T follicular helper cell (primary cell): Measurements from ENCODE around the gene KIF1A.
"Not testable (repeated sequence)": the region's sequence is repeated elsewhere in the genome, so short reads cannot be mapped to it uniquely, and the experiment has no call there.

Experiments used
- DNase-seq: peaks from one replicate; pipeline ENCODE4 v3.0.0-alpha.2; 2020; ENCODE audit warnings: low read depth

Gene KIF1A

DNA sequence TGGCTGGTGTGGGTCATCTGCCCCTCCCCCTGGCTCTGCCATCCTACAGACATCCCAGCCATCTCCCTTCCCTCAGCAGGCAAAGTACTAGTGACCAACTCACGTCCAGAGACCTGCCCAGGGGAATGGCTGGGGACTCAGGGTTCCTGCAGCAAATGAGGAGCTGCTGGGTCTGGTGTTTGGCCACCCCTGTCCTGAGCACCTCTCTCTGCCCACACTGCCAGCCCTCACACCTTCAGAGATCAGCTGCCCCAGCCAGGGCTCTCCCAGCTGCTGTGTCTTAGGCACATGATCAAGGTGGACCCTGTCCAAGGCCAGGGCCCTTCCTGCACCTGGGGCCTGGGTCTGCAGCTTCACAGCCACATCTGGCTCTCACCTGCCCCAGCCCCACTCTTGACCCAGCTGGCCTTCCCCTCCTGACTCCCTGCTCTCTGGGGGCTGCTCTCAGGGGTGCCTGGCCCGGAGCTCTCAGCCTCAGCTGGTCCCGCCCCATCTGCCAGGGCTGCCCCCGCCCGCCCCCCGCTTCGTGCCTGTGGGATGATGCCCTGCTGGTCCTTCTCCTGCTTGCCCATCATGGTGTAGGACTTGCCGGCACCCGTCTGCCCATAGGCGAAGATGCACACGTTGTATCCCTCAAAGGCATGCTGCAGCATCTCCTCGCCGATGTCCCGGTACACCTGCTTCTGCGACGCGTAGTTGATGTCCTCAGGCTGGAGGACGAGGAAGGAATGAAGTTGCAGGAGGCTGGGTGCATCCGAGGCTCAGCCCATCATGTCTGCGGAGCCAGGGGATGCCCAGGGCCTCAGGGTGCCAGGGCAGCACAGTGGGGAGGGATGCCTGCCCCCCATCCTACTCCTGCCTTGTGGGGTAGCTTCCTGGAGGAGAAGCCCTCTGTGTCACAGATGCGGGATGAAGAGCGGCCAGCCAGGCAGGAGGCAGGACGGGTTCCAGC, 32.2 kb downstream of the KIF1A start:
- no peak for DNase-seq

DNA sequence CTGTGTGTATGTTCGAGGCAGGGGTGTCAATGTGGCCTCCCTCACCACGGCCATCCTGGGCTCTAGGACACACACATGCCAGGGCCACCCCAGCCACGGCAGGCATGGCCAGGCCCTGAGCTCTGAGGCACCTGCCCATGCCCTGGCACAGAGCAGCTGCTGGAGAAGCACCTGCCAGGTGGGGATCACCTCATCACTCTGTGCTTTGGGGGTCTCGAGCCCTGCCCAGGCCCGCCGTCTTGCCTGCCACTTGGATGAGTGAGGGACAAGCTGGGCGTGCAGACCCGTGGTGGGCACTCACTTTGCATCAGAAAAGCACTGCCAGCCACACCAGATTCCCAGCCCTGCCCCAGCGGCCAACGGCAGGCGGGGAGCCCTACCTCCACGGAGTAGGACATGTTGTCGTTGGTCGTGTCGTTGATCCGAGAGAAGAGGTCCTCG, 33.1 kb downstream of the KIF1A start:
- no peak for DNase-seq

GRCh38 chr2:240786355-240786841, 33.6 kb downstream of the KIF1A start:
- DNase-seq = no peak

- DNase-seq = no peak
Observed at GRCh38 chr2:240785424-240786335, 34.3 kb downstream of the KIF1A start.

DNA sequence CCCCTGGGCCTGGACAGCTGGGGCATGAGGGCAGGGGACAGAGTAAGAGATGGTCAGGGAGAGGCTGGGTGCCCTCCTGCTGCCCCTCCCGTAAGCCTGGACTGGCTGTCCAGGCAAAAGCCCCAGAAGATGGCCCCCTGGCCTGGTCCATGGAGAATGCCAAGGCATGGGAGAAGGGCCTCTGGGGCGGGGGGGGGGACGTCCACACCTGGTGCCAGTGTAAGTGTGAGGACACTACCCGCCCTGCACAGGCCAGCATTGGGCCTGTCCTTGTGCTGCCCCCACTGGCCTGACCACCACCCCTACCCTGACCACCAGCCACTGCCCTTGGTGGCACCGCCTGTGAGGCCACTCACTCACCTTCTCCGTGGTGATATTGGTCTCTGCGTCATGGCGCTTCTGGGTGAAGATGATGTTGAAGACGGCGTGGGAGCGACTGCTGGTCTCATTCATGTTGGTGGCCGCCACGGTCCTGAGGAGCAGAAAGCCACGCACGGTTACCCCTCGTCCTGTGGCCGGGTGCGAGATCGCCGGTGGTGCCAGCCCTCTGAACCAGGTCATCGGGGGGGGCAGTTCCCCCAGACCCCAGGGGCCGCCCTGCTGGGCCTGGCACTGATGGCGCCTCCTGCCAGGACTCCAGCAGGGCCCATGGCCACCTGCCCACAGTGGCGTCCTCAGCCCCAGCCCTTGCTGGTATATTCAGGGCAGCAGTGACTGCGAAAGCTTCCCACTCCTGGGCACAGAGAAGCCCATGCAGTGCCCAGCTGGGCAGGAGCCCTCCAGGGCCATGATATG, 35.2 kb downstream of the KIF1A start:
- no peak for DNase-seq

- no peak for DNase-seq
Observed at GRCh38 chr2:240783819-240784621, 36.0 kb downstream of the KIF1A start.

- no peak for DNase-seq
Observed at GRCh38 chr2:240782886-240783818, 36.9 kb downstream of the KIF1A start.

GRCh38 chr2:240782221-240782885, 37.7 kb downstream of the KIF1A start:
- DNase-seq = no peak

- DNase-seq = no peak
Observed at GRCh38 chr2:240781471-240782220, 38.4 kb downstream of the KIF1A start.

- no peak for DNase-seq
Observed at GRCh38 chr2:240780023-240780700, 39.9 kb downstream of the KIF1A start.

GRCh38 chr2:240779250-240779832, 40.7 kb downstream of the KIF1A start:
- not testable (repeated sequence) for DNase-seq

DNA sequence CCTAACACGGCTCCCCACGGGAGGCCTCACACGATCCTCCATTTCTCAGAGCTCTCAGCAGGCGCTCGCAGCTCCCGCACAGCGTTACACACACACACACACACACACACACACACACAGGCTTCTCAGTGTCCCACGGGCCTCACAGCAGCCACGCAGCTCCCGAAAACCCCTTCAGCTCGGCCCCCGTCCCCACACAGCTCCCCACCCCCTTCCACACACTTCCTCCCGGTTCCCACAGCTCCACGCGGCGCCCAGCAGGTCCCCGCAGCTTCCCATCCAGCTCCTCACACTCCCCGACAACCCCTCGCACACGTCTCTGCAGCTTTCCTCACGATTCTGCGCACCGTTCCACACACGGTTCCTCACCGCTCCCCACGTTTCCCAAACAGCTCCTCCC, 41.6 kb downstream of the KIF1A start:
- no peak for DNase-seq

GRCh38 chr2:240777456-240778212, 42.4 kb downstream of the KIF1A start:
- no peak for DNase-seq

- DNase-seq = no peak
Observed at GRCh38 chr2:240775905-240776304, 44.1 kb downstream of the KIF1A start.

- no peak for DNase-seq
Observed at GRCh38 chr2:240774856-240775255, 45.2 kb downstream of the KIF1A start.

DNA sequence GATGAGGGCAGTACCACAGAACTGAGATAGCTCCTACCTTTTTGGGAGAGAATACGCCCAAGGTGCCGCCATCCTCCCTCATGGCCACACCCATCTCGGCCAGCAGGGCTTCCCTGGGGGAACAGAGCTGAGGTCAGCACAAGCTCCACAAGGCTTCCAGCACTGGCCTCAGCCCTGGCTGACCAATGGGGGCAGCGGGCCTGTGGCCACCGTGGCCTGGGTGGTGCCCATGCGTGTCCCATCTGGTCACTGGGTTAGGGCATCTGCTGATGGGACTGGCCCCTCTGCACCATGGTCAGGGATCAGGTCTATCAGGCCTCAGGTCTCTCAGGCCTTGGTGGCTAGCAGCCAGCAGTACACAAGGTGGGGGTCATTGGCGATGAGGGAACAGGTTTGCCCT, 50.9 kb downstream of the KIF1A start:
- DNase-seq = no peak

GRCh38 chr2:240768216-240768615, 51.8 kb downstream of the KIF1A start:
- no peak for DNase-seq
